HG03280 (cell line): ENCODE measurements around the gene NRXN3.

ENCODE experiments used
- ATAC-seq: cut with Tn5 transposase; IDR thresholded peaks from one replicate; pipeline ENCODE4 v1.9.1; 2021; ENCODE audit warnings: mild to moderate bottlenecking, moderate library complexity; ENCODE audit not compliant: unreplicated experiment

Gene NRXN3

DNA sequence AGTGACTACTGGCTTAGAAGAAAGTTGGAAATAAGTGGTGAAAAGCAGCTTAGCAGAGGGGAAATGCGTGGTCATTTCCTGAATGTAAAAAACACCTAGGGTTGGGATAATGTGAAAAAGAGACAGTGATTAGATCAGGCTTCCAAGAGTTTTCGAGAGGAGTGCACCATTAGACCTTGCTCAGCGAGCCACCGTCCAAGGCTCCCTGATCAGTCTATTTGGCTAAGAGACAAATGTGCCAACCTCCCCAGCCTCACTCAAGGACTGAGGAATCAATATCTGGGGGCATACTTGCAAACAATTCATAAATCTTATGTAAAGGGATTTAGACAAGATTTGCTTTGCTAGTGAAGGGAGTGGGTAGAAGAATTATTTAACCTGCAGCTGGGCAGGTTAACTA, 594.5 kb downstream of the NRXN3 start:
- no peak for ATAC-seq

DNA sequence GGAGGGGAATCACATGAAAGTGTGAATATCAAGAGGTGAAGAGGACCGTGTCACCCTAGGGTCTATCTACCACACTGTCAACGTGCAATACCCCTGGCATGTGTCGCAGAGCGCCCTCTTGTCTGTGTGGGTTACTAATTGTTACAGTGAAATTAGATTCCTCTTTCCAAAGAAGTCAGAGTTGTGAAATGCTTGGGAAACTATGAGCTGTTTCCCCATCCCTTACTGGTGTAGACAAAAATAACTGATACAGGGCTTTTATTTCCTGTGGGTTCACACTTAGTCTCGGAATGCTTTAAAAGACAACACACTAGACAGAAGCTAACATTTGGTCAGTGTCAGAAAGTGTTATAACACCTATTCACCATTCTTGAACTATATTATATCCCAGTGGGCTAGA, 597.3 kb downstream of the NRXN3 start:
- no peak for ATAC-seq

DNA sequence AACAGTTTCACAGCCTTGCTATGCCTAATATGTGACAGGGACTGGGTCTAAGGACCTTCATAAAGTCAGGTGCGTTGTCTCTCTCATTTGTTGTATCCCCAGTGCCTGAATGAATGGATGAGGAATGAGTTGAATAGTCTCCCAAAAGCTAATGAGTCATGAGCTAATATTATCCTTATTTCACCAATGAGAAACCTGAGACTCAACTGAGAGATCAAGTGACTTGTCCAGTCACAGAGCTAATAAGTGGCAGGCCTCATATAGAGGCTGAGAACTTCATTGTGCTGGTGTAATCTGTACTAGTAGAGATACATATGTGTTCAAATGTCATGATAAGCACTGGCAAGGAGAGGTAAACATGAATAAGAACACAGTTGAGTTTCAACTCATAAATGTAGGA, 612.4 kb downstream of the NRXN3 start:
- no peak for ATAC-seq

DNA sequence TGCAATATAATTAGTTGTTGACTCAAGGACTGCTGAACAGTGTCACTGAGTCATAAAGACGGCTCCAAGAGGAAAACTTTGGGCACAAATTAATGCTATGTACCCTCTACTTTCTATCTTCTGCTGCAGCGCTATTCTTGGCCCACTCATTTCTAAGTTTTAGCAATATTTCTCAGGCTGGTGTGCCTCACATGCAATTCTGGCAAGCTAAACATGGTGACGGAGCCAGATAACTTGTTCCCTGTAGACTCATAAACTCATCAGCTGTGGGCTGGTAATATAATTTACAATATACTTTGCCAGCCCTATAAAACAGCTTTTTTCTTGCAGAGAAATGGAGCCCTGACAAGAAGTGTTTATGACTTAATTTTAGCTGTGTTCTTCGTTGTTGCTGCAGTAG, 615.1 kb downstream of the NRXN3 start:
- ATAC-seq = no peak

DNA sequence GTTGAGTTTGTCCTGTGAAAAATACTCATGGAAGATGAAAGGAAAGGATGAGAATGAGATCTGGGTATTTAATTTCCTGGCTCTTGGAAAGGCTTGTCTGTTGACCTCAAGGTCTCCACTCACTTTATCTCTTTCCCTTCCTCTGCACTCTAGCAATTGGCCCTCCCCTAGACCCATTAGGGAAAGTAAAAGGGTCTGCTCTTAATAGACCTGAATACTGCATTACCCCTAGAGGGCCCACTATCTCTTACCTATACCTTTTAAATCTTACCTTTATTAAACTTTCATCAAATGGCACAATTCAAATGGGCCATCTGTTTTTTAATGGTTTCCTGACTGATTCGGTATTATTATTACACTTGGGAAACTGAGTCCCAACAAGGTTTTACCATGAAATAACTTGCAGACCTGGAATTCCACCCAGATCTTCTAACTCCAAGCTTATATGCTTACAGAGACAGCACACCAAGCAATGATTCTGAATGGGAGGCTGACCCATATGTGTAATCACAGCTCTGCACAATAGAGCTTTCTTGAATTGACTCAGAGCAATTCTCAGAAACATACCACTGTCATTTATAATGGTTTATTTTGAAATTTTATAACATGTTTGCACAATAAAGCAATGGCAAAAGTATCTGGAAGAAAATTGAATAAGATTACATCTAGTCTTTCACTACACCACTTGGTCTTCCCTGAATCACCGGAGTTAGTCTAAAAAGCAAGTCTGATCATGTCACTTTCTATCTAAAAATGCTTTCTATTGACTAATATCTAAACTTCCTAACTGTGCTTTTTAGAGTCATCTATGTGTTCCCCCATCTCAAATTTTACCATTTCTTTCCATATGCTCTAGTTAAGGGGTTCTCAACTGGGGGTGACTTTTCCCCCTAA, 618.5 kb downstream of the NRXN3 start:
- ATAC-seq = no peak

DNA sequence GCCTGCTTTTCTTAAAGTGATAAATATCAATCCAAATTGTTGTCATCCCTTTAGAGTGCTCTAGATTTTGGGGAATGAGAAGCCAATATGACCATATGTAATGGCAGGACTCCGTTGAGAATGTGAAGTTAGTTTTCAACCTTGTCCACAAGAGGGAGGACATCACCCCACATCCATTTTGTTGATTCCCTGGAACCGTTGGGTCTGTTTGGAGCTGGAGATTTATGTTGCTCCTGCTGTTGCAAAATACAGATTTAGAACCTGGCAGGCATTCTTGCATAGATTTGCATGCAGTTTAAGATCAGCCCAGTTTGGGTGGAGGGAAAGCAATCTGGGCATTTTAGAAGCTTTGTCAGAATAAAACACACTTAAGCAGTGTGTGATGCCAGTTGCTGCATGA, 620.1 kb downstream of the NRXN3 start:
- ATAC-seq = no peak

DNA sequence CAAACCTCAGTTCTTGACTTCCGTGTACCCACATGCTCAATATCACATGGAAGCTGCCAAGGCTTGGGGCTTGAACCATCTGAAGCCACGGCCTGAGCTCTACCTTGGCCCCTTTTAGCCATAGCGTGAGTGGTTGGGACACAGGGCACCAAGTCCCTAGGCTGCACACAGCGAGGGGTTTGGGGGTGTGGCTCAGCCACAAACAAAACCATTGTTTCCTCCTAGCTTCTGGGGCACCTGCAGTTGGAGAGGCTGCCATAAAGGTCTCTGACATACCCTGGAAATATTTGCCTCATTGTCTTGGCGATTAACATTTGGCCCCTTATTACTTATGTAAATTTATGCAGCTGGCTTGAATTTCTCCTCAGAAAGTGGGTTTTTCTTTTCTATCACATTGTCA, 628.6 kb downstream of the NRXN3 start:
- no peak for ATAC-seq

DNA sequence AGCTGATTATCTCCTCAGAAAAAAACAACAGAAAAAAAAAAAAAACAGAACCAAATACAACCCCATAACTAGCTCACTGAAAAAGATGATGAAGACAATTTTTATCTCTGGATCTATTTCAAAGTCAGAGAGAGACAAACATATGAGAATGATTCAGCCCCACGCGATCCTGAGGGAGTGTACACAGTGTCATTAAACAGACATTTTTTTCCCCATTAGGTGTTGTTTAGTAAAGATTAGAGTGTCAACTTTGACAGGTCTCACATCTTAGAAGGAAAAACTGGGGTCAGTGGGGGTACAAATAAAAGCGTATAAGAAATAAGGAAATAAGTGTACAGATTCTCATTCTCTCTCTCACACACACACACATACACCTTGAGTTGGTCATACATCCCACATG, 635.4 kb downstream of the NRXN3 start:
- ATAC-seq = no peak

DNA sequence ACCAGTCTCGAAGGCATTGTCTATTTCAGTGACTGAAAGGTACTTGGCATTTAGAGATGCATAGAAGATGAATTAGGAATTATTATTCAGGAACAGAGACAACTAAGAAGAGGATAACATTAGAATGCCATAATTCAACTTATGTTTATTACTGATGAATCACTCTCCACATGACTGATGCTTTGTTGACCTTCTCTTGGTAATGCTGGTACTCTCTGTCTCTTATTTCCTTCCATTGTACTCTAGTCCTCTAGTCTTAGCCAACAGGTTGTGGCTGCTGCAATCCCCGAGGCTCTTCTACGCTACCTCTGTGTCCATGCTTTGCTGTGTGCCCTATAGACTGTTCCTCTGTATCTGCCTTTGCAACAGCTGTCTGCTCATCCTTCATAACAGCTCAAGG, 652.9 kb downstream of the NRXN3 start:
- ATAC-seq = no peak

DNA sequence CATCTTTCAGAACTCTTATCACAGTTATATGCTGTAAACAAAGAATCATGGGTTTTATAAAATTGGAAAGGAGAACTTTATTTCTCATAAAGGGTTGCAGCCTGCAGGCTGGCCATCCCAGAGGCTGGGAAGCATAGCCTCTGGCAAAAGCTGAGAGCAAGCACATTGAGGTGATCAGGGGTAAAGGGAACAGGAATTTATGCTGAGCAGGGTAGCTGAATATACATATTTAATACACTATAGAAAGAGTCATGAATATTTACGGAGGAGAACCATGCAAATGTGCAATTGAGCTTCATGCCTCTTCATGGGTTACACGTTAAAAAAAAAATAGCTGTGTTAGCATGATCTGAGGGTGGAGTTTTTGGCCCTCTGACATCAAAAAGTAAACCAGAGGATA, 653.3 kb downstream of the NRXN3 start:
- no peak for ATAC-seq

DNA sequence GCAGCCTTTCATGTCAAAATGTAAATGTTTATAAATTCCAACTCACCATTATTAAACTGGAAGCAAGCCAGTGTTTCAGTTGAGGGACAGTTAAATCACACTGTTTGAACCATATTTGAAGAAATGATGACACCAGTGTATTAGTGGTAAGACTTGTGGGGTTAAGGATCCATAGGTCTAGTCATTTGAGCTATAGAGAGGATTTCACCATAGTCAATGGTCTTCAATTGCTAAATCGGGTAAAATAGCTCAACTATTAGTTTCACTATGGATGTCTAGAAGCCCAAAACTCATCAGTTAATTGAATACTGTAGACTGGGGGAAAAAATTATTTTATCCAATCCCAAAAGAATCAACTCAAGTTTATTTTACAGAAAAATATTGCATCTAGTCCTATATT, 659.1 kb downstream of the NRXN3 start:
- ATAC-seq = no peak

DNA sequence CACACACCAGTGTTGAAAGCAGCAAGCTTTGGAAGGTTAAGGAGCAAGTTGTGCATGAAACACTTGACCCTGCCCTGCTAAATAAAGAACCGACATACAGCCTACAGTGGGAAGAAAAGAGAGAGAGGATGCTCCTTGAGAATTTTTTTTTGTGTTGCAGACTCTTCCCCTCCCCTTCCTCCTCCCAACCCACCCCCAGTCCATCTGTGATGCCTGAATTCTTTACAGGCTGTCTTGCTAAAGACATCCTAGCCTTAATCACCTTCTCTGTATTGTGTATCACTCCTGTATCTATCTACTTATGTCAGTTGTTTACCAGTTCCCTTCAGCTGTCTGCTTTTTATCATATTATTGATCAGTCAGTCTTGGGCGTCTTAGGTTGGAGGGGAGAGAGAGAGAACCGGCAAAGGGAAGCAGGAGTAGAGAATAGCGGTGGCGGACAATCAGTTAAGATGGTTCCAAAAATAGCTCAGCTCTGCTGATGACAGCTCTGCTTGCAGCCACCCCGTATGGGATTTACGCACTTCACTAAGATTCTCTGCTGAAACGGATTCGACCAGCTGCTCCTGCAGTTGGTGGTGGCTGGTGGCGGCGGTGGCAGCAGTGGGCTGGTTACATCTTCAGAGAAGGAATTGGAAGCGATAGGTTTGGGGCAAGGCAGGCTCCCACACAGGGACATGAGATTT, 664.7 kb downstream of the NRXN3 start:
- ATAC-seq = no peak

DNA sequence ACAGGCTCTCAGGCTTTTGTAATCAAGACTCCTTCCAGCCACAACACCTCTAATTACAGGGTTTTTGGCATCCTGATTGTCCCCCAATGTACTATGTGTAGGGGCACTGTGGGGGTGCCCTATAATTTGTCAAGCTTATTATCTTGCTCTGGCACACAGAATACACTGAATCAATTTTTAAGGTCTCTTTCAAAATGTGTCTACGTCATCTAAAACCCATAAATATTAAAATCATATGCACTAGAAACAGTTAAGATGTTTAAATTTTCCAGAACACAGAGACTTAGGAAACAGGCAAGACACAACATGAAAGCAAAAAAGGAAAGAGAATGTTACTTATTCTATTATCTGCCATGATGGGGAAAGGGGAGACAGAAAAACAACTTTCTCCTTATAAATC, 665.7 kb downstream of the NRXN3 start:
- ATAC-seq = no peak

DNA sequence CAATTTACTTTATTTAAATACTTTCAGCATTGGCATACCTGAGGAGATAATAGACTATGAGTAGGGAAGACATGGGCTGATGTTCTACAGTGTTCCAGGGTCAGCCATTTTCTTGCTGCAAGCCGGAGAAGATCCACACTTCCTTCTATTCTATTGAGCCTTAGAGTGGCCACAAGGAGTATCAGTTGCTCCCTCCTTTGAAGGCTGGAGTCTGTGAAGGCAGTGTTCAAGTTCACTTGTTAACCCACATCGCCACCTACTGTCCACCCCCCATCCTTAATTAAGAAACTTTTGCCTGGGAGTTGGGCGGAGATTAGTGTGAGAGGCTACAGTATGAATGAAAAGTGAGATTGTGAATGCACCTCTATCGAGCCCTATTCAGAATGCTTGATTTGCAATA, 666.6 kb downstream of the NRXN3 start:
- ATAC-seq = peak; percentile 76

DNA sequence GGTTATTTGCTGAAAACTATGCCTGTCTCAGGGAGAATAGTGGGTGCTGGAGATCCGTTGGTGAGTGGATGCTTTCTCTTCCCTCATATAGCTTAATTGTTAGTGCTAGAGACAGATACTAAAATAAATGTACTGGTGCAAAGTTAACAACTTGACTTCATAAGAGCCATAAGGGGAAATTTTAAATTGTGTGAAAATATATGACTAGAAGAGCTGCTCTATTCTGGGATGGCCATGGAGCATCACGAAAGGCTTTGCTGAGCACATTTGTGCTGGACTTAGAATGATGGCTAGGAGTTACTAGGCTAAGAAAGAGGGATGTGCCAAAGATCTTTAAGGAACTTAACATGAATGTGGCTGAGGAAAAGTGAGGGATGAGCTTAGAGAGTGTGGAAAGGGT, 668.8 kb downstream of the NRXN3 start:
- ATAC-seq = no peak

DNA sequence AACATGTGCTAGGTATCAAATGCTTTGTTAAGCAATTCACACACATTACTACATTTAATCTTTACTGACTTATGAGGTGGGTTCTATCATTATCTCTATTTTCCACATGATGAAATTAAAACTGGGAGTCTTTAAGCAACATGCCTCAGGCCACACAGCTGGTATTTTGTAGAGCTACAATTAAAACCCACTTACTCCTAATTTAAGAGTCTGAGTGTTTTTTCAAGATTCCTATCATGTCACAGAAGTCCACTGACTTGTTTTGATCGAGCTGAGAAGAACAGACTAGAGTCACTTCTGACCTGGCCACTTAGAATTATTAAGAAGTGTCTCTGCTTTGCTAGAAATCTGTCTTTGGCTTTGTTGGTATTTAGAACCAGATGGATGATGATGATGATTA, 670.7 kb downstream of the NRXN3 start:
- no peak for ATAC-seq

DNA sequence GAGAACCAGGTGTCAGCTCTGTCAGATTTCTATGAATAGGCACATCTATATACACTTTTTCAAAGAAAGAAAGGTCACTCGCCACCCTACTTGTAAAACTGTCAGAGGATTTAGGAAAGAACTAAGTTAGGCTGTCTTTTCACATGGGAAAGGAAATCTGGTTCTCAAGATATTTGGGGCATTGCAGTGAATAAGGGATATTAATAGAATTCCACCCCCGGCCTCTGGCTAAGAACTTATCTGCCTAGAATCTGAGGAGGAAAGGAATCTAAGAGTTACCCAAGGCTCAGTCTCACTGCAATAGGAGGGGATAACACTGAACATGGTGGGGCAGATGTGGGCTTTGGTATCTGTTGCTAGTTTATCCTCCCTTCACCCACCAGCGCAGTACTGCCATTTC, 677.6 kb downstream of the NRXN3 start:
- ATAC-seq = no peak

DNA sequence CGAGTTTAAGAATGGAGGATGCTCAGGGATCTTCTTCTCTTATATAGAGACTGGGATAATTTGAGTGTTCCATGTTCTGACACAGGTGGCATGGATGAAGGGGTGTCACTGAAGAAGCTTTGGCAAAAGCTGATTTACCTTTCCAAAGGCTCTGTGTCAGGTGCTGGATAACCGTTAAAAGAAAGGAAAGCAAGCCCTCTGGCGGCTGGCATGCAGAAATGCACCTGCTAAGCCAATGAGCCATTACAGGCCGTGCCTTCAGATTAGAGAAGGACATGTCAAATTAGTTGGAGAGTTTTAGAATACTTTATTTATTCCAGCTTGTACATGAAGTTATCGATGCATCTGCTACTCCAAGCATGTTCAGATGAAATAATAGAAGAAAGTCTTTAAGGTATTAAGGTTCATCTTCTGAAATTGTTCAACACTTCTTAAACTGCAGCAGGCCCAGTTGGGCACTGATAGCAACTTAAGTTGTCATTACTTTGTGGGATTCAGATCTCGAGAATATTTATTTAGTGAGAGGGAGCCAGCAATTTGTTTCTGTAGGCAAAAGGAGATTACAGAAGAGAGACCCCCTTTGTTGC, 678.2 kb downstream of the NRXN3 start:
- peak; percentile 91 for ATAC-seq

DNA sequence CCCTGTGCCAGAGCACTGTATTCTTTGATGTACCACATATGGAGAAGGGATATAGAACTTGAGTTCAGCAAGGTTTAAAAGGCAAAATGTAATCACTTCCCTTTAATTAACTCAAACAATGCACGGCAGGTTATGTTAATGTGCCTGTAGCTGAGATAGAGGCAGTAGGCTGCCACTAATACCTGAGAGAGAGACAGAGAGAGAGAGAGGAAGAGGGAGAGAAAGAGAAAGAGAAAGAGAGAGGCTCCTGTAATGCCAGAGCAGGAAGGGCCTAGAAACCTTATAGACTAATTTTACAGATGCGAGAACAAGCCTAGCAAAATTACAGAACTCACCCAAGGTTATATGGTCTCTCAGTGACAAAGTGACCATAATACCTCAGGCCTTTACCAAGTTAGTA, 679.8 kb downstream of the NRXN3 start:
- no peak for ATAC-seq

DNA sequence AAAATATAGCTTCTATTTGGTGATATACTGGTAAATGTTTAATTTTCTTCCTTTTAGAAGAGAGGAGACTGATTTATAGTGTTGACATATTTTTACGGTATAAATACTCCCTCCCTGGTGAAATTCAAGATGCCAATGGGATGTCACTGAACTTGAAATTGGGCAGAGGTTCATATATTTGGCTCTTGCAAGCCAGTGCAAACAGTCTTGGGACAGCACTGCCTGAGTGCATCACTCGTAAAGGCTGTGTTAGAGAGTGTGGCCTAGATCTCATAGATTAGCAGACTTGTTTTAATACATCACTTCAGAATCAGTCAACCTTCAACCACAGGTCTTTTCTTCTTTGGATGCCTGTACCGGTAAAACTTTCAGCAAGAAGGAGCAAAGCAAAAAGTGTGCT, 681.0 kb downstream of the NRXN3 start:
- ATAC-seq = no peak

DNA sequence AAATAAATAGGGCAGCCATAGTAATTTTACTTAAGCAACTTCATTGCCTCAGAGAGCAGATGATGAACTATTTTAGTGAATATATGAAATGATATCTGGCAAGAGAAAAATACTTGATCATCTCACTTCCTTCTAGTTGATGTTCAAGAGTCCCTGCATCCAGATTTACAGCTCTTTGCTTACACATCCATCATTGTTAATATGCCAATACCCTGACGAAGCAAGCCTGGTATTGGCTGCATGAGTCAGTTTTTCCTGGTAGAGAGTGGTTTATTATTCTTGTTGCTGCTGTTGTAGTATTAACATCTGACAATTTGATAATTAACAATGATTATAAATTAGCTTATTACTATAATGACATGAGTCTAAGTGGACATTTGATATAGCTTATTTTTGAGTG, 681.9 kb downstream of the NRXN3 start:
- ATAC-seq = no peak

DNA sequence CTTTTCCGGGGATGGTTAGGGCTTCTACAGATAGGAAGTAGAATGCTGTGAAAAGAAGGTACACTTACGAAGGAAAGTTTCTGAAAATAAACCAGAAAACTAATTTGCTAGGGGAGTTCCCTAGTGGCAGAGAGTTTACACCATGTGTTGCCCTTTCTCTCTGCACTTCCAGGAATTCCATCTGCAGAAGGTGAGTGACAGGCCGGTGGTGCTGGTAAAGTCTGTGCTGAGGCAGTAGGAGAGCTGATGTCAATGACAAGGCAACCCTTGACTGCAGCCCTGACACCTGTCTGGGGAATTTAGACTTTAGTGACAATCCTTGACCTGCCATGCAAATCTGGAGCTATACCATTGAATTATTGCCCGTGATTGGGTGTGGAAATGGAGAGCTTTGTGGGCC, 687.8 kb downstream of the NRXN3 start:
- ATAC-seq = no peak
